ENCODE measurements around the gene SLITRK6. TPM values are rescaled to one million over a fixed set of nuclear protein-coding genes. Genes with fewer than 3 reads are reported as not detected.

SLITRK6 gene
- total and polyA plus RNA-seq, 2 donors (not counting 3 experiments of a cell fraction or from before 2014, with no cell fraction given) = not detected

DNA sequence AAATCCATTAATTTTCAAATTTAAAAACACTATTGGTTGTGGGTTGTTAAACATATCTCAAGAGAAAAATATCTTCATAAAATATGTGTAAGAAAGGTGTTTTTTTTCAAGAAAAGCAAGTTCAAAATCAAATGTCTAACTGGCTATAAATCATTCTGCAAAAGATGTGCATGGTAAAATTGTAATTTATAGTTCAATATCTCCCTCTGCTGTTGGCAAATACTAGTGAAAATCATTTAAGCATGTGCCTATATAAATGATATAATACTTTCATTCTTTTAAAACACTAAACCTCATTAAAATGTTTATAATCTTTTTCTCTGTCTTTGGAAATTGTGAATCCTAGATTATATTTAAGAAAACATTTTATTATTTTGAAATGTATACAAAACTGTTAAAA lies 17.2 kb upstream of the SLITRK6 start:
- CTCF ChIA-PET = interaction anchor here (2.8 kb wide), 1 partner anchor 12 kb away, joined by 8 read pairs; no protein-coding TSS in a partner anchor

More for the DNA sequence above, 17.2 kb upstream of the SLITRK6 start:
- H3K36me3 ChIP-seq (ENCODE audit: control insufficient read depth in 2 of 2, extremely low read depth in 1 of 2, insufficient read depth in 2 of 2, low read length in 2 of 2) = no peaks in the 10 kb centered on the region
- H3K79me2 ChIP-seq (ENCODE audit: control insufficient read depth, insufficient read depth, low read length) = no peaks in the 10 kb centered on the region
- no peak overlapping the region for H2AFZ ChIP-seq (ENCODE audit: low read depth, low read length)
- H3K4me2 ChIP-seq (ENCODE audit: insufficient read depth, low read length) = no peak overlapping the region
- BruUV-seq (replicated peaks) = no TSS peak
- TF ChIP-seq MYC (IDR thresholded peaks at IDR 0.05; ENCODE audit: low read depth, low read length) = no peak
- no peak for TF ChIP-seq POLR2A (IDR thresholded peaks at IDR 0.05; ENCODE audit: low read depth, low read length)
- TF ChIP-seq GATA2 (IDR thresholded peaks at IDR 0.05; ENCODE audit: insufficient read depth, insufficient read length, low read depth, low read length) = no peak
- no peak for TF ChIP-seq JUN (IDR thresholded peaks at IDR 0.05; ENCODE audit: borderline replicate concordance, insufficient read depth, insufficient read length, low read depth)
- TF ChIP-seq POLR2AphosphoS5 (IDR thresholded peaks at IDR 0.05; ENCODE audit: insufficient read depth, low read depth, low read length) = no peak
- TF ChIP-seq, protein P1, sequence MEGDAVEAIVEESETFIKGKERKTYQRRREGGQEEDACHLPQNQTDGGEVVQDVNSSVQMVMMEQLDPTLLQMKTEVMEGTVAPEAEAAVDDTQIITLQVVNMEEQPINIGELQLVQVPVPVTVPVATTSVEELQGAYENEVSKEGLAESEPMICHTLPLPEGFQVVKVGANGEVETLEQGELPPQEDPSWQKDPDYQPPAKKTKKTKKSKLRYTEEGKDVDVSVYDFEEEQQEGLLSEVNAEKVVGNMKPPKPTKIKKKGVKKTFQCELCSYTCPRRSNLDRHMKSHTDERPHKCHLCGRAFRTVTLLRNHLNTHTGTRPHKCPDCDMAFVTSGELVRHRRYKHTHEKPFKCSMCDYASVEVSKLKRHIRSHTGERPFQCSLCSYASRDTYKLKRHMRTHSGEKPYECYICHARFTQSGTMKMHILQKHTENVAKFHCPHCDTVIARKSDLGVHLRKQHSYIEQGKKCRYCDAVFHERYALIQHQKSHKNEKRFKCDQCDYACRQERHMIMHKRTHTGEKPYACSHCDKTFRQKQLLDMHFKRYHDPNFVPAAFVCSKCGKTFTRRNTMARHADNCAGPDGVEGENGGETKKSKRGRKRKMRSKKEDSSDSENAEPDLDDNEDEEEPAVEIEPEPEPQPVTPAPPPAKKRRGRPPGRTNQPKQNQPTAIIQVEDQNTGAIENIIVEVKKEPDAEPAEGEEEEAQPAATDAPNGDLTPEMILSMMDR (IDR thresholded peaks at IDR 0.05; ENCODE audit: extremely low read depth in 1 of 2, insufficient read depth in 1 of 2, low read depth in 1 of 2, low read length in 2 of 2) = no peak
- no peak for TF ChIP-seq EZH2 (IDR thresholded peaks at IDR 0.05; ENCODE audit: borderline replicate concordance, low read depth, low read length, severe bottlenecking)
- TF ChIP-seq FOS (IDR thresholded peaks at IDR 0.05; ENCODE audit: borderline replicate concordance, insufficient read depth, low read length) = no peak
- TF ChIP-seq, protein P2, sequence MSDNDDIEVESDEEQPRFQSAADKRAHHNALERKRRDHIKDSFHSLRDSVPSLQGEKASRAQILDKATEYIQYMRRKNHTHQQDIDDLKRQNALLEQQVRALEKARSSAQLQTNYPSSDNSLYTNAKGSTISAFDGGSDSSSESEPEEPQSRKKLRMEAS (IDR thresholded peaks at IDR 0.05; ENCODE audit: insufficient read depth, insufficient read length) = no peak
- dilution Hi-C loops (cut with MboI; ENCODE audit: extremely low pct_ligation_motif_present, low sequenced_read_pairs) (no loop called here), intact Hi-C loops (cut with micrococcal nuclease) (no loop called here)
- no peaks in the 10 kb centered on the region for H4K20me1 ChIP-seq (replicated peaks; ENCODE audit: control insufficient read depth, extremely low read depth, insufficient read depth, low read length)
- no peaks in the 10 kb centered on the region for H3K9me3 ChIP-seq (replicated peaks; ENCODE audit: control insufficient read depth, insufficient read depth, low read length)
- POLR2A ChIA-PET = no interaction called here
- H3K27ac ChIP-seq (ENCODE audit: insufficient read depth, low read depth, low read length) = no peak overlapping the region
- H3K4me1 ChIP-seq (ENCODE audit: control insufficient read depth, extremely low read depth, insufficient read depth, low read length) = no peaks in the 10 kb centered on the region
- DNase-seq (ENCODE audit: low read depth, low spot score) = no peak
- no peak overlapping the region for H3K9ac ChIP-seq (replicated peaks; ENCODE audit: extremely low read depth, insufficient read depth, low read length)
- no peaks in the 10 kb centered on the region for H3K27me3 ChIP-seq (ENCODE audit: control insufficient read depth in 2 of 2, insufficient read depth in 2 of 2, low read length in 2 of 2)
- FAIRE-seq = no peak
- H3K4me3 ChIP-seq (replicated peaks in 1 of 3; ENCODE audit: insufficient read depth in 1 of 3, low read depth in 1 of 3, low read length in 3 of 3) = no peak overlapping the region
- no peaks in the 10 kb centered on the region for H3K9me1 ChIP-seq (replicated peaks; ENCODE audit: control insufficient read depth, extremely low read depth, insufficient read depth, low read length)
